Gastrocnemius medialis (tissue), 4 donors: ENCODE data around the gene RRH.

Source experiments
- POLR2A ChIP-seq, 2 donors: fragments of 450-650 bp; IDR thresholded peaks; one replicate each; pipeline ENCODE4 v1.6.1; 2017; ENCODE audit warnings: antibody characterized with exemption in 2 of 2, mild to moderate bottlenecking in 2 of 2, moderate library complexity in 2 of 2
- TF ChIP-seq, protein P1 (sequence below), 5 experiments: fragments of 450-650 bp in 3 of 5; fragments of 200-600 bp in 2 of 5; sonication (generic) in 2 of 5; IDR thresholded peaks in 4 of 5; conservative IDR thresholded peaks in 1 of 5; 1 replicate in 4 of 5; 2 replicates in 1 of 5; pipeline ENCODE4 v1.5.1; 2016 to 2019; ENCODE audit warnings: antibody characterized with exemption in 5 of 5, mild to moderate bottlenecking in 3 of 5, moderate library complexity in 3 of 5

- TF ChIP-seq, protein P1, sequence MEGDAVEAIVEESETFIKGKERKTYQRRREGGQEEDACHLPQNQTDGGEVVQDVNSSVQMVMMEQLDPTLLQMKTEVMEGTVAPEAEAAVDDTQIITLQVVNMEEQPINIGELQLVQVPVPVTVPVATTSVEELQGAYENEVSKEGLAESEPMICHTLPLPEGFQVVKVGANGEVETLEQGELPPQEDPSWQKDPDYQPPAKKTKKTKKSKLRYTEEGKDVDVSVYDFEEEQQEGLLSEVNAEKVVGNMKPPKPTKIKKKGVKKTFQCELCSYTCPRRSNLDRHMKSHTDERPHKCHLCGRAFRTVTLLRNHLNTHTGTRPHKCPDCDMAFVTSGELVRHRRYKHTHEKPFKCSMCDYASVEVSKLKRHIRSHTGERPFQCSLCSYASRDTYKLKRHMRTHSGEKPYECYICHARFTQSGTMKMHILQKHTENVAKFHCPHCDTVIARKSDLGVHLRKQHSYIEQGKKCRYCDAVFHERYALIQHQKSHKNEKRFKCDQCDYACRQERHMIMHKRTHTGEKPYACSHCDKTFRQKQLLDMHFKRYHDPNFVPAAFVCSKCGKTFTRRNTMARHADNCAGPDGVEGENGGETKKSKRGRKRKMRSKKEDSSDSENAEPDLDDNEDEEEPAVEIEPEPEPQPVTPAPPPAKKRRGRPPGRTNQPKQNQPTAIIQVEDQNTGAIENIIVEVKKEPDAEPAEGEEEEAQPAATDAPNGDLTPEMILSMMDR (IDR thresholded peaks at IDR 0.05 in 4 of 5, conservative IDR thresholded peaks at IDR 0.05 in 1 of 5) = no peak
- TF ChIP-seq POLR2A (IDR thresholded peaks at IDR 0.05) = no peak
These were observed 33.5 kb downstream of the RRH start for GRCh38 chr4:109861271-109861670.
